Measurements from ENCODE around the gene FGFR3.

FGFR3 gene

DNA sequence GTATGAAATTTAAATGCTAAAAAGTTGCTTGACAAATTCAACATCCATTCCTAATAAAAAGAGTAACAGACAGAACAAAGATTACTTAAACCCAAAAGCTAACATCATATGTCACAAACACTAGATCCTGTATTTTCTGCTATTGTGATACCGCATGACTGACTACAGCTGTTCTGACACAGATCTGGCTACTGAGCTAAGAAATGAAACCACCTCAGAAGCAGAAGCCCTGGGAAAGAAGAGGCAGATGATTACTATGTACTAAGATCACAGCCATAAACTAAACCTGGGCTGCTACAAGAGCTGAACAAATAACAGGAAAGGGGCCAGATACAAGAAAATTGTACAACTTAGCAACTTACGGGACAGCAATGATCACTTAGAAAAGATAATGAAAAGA lies 53.5 kb downstream of the FGFR3 start:
- no peak for DNase-seq

DNA sequence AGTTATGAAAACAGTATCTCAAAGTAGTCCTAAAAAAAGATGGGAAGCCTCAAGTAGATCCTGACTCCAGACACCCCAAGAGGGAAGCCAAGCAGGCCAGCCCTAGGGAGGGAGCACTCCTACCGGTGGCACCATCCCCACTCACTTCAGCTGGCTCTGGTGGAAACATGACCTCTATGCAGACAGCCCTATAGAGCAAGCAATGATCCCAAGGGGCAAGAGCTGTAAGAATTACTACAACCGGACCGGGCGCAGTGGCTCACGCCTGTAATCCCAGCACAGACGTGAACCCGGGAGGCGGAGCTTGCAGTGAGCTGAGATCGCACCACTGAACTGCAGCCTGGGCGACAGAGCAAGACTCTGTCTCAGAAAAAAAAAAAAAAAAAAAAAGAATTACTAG lies 57.2 kb downstream of the FGFR3 start:
- no peak for DNase-seq

DNA sequence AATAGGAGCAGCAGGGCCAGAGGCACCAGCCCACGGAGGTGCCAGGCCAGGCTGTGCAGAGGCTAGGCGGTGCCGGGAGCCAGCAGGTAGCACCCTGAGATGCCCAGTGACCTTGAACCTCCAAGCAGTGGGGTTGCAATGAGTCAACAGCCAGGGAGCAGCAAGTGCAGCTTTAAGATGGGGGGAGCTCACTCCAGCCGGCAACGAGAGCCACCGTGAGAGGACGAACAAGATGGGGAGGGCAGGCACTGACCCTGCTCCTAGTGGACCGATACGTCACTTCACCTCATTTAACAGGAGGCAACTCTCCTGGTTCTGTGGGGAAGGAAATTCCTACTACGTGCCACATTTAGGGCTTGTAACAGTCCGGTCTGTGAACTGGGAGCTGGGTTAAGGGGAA lies 58.1 kb downstream of the FGFR3 start:
- DNase-seq = no peak

DNA sequence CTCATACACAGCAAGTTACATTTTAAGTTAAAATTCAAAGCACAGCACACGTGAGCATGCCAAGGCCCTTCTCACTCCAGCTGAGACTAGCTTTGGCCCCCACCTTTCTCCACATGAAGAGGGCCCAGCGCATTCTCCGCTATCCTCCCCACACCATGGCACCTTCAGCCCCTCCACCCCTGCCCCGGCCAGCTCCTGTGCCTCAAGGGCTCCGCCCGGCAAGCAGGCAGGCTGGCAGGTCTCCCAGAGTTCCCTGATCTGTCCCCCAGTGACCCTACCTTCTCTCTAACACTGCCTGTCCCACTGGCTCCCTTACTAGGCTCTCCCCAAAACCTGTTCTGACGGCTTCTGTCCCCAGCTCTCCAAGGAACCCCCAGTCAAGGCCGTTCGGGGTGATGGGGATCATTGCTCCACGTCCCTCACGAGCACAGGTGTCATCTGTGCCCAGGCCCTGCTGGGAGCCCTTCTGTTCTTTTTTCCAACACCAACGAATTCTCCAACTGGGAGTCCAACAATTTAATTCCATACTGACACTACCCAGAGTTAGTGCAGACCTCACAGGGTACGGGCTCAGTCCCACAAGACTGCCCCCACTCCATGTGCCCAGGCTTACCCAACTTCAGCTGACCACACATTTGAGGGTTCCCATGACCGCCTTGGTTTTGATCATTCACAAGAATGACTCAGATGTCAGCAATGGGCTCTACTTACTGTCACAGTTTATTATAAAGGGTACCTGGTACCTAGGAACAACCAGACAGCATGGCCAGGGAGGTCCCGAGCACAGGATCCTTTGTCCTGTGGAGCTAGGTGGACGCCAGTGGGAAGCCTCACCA lies 58.7 kb downstream of the FGFR3 start:
- no peak for DNase-seq

DNA sequence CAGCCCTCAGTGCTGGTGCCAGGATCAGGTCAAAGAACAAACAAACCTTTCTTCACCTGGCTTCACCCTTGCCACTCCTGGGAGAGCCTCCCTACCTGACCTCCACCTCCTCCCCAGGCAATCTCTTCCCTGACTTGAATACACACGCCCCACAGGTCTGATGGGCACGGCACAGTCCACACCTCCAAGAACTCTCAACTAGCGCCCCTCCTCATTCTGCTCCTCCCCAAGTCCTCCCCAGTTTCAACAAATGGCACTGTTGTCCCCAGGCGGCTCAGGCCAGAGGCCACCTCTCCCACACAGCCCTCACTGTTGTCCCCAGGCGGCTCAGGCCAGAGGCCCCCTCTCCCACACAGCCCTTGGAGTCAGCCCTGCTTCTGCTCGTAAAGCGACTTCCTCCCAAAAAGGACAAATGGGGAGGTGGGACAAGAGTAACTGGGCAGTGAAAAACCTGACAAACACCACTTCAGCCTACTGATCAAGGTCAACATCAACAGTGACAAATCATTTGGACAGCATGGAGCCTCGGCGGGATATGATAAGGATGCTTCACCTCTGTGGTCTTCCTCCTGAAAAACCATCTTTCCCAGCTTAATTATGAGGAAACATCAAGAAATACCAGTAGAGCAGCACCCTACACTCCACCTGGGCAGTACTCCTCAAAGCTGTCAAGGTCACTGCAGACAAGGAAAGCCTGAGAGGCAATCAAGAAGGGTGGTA lies 60.0 kb downstream of the FGFR3 start:
- no peak for DNase-seq

DNA sequence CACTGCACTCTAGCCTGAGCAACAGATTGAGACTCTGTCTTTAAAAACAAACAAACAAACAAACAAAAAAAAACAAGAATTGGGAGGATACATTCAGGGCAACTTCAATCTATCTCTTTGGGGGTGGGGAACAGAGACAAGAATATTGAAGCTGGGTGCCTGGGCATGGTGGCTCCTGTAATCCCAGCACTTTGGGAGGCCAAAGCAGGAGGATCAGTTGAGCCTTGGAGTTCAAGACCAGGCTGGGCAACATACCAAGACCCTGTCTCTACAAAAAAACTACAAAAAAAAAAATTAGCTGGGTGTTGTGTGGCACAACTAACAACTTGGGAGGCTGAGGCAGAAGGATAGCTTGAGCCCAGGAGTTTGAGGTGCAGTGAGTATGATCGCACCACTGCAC lies 61.7 kb downstream of the FGFR3 start:
- no peak for DNase-seq

DNA sequence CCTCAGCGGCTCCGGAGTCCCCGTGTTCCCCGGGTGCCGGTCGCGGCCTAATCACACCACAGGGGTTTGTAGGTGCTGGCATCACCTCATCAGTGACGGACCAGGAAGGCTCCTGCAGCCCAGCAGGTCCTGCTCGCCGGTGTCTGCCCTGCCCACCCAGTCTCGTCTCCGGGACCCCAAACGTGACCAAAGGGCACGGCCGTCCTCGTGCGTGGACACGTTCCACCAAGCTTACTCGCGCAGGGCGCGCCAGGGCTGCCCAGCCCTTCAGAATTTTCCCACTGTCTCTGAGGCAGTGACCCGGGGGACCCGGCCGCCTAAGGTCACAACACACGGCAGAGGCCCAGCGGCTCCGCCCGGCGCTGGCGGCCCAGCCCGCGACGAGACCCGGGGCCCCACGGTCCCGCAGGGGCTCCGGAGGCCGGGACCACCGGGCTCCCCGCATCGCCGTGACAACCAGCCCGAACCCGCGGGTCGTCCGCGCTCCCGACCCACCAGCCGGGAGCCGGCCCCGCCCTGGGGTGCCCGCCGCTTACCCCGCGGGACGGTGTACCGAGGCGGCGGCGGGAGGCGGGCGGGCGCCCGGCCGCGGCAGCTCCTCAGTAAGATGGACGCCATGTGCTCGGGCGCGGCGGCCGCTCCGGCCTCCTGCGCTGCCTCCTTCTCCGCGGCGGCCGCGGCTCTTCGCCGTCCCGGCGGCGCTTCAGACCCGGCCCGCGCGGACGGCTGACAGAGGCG lies 62.4 kb downstream of the FGFR3 start:
- no peak for DNase-seq

DNA sequence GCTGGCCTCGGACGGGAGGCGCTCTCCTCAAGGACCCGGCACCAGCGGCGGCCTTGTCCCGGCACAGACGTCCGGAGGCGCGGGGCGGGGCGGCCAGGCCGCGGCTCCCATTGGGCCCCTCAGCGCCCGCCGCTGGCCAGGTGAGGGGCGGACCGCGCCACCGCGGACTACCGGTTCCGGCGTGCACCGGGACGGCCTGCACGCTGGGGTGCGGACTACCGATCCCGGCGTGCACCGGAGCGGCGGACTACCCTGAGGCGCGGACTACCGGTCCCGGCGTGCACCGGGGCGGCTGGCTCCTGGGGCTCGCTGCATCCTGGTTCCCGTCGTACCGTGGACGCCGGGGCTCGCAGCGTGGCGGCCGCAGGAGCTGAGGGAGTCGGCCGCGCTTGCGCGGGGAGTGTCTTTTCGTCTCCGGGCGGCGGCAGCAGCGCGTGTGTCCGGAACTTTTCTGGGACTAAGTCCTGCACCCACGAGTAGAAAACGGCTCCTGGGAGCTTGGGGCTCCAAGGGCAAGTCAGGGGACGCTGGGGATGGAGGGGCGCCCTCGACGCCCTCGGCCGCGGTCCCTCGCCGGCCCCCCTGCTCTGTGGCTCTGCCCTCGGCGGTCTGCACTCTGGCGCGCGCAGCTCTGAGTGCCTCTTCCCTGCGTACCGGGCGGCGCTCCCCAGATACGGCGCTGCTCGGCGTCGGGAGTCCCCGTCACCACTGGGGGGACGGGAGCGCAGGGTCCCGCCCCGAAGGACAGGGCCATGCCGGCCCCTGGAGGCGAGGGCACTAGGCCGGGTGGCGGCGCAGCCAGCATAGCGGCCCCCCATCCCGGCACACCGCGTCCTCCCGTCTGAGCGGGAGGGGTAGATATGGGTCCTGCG lies 63.2 kb downstream of the FGFR3 start, which contains the start of gene LETM1:
LETM1 (minus strand) TSS at position 86 of the 872 bp plus-strand sequence. CDS start 206 bp downstream, outside the sequence.
- DNase-seq = peak; percentile 94

DNA sequence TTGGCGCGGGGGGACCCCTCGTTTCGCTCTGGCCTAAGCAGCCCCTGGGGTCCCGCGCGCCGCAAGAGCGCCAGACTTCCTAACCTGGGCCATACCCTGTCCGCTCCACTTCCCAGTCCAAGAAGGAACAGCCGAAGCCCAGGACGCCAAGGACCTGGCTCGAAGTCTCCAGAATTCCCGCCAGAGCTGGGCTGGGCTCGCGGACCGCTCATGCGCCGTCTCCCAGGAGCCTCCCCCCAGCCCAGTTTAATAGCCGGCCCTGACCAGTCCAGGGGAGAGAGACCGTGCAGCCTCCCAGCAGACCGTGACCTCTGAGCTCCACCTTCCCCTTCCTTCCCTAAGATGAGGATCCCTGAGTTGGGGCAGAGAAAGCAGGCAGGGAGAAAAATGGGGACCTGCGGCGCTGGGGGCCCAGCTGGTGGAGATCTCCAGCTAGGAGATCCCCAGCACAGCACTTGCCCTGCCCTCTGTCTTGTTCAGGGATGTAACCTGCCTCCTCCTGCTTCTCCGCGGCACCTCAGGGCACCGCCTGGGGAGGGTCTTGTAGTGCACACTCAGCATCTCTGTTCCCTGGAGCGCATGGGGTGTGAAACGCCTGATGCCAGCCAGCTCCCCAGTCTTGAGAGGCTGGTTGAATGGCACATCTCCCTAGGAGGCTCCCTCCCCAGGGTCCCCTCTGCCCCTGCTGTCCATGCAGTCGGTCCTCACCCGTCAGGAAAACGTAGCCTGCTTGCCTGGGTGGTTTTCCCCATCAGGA lies 64.0 kb downstream of the FGFR3 start:
- no peak for DNase-seq

DNA sequence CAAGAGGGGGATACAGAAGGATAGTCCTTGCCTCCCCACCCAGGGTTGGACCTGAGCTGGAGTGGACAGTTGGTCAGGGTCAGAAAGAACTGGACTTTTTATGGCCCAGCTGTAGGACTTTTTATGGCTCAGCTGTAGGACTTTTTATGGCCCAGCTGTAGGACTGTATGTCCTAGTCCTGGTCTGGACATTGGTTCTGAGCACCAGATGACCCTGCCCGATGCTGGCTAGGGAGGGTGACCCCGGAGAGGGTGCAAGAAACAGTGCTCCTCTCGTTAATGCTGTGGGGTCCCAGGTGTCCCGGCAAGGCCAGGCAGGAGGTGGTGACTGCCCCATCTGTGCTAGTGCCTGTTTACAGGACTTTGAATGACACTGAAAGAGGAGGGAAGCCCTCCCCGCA lies 64.8 kb downstream of the FGFR3 start:
- DNase-seq = no peak
